IMR-90 (cell line): Measurements from ENCODE around the gene CLEC16A. TPM values are rescaled to one million over a fixed set of nuclear protein-coding genes. Genes with fewer than 3 reads are reported as not detected.

Experiments used
- ATAC-seq: fragments of 200-7000 bp; cut with Tn5 transposase; 2 replicates; pipeline ENCODE4 v1.9.1; 2020; ENCODE audit warnings: low read depth, mild to moderate bottlenecking, moderate library complexity
- BruUV-seq: library from RNA; stranded (reverse); fragments of 400-500 nt; replicated peaks from 2 replicates; lab custom pipeline; 2021; lab: Mats Ljungman, UMichigan
- CTCF ChIA-PET: fragments of 300-600 bp; formaldehyde crosslinking; extraction: SDS; loops from one replicate; lab custom pipeline; 2021; ENCODE audit warnings: antibody characterized with exemption; lab: Yijun Ruan, JAX
- POLR2A ChIA-PET: fragments of 300-600 bp; sonication (Branson Sonifier 250); formaldehyde crosslinking; loops from one replicate; lab custom pipeline; 2022; ENCODE audit warnings: antibody characterized with exemption; ENCODE audit not compliant: unreplicated experiment; lab: Charles Lee
- DNase-seq: peaks from one replicate; pipeline ENCODE4 v3.0.0; 2013
- H2AFZ ChIP-seq: replicated peaks from 2 replicates; pipeline ENCODE3; 2013; ENCODE audit warnings: low read length, mild to moderate bottlenecking; ENCODE audit not compliant: poor library complexity
- H2AK5ac ChIP-seq: 2 replicates; pipeline ENCODE4 v1.6.1; 2013; ENCODE audit warnings: low read depth, low read length, inconsistent platforms
- H2AK9ac ChIP-seq: replicated peaks from 2 replicates; pipeline ENCODE3; 2013; ENCODE audit warnings: mild to moderate bottlenecking, low read depth, low read length, moderate library complexity; ENCODE audit not compliant: poor library complexity
- H2BK120ac ChIP-seq: 2 replicates; pipeline ENCODE4 v1.6.1; 2013; ENCODE audit warnings: low read depth, low read length, inconsistent platforms
- H2BK15ac ChIP-seq: 3 replicates; pipeline ENCODE4 v1.6.1; 2013; ENCODE audit warnings: low read depth, low read length, inconsistent platforms
- H2BK20ac ChIP-seq: 2 replicates; pipeline ENCODE4 v1.6.1; 2013; ENCODE audit warnings: low read depth, mild to moderate bottlenecking, inconsistent platforms, low read length, moderate library complexity
- H2BK5ac ChIP-seq: 2 replicates; pipeline ENCODE4 v1.6.1; 2013; ENCODE audit warnings: mild to moderate bottlenecking, low read depth, low read length, inconsistent platforms; ENCODE audit not compliant: poor library complexity, severe bottlenecking
- H3K14ac ChIP-seq: replicated peaks from 2 replicates; pipeline ENCODE4 v1.6.1; 2013; ENCODE audit warnings: low read depth, low read length, inconsistent platforms
- H3K18ac ChIP-seq: 2 replicates; pipeline ENCODE4 v1.6.1; 2013; ENCODE audit warnings: low read depth, low read length, control low read depth
- H3K23ac ChIP-seq: 2 replicates; pipeline ENCODE4 v1.6.1; 2013; ENCODE audit warnings: low read depth, low read length, inconsistent platforms
- H3K27ac ChIP-seq: 2 replicates; pipeline ENCODE4 v1.5.1; 2013; ENCODE audit warnings: mild to moderate bottlenecking, control low read depth, low read length; ENCODE audit not compliant: insufficient read depth
- H3K27me3 ChIP-seq: 2 replicates; pipeline ENCODE4 v1.6.1; 2013; ENCODE audit warnings: low read length; ENCODE audit not compliant: control insufficient read depth, insufficient read depth
- H3K36me3 ChIP-seq: 2 replicates; pipeline ENCODE4 v1.6.1; 2013; ENCODE audit warnings: low read length, mixed read lengths; ENCODE audit not compliant: control insufficient read depth, insufficient read depth
- H3K4ac ChIP-seq: 2 replicates; pipeline ENCODE4 v1.6.1; 2013; ENCODE audit warnings: low read depth, low read length, inconsistent platforms
- H3K4me1 ChIP-seq: 2 replicates; pipeline ENCODE4 v1.6.1; 2013; ENCODE audit warnings: low read length, mixed read lengths; ENCODE audit not compliant: control insufficient read depth, insufficient read depth
- H3K4me2 ChIP-seq: 2 replicates; pipeline ENCODE4 v1.6.1; 2013; ENCODE audit warnings: low read depth, mild to moderate bottlenecking, control low read depth, low read length, moderate library complexity
- H3K4me3 ChIP-seq: 2 replicates; pipeline ENCODE4 v1.5.1; 2013; ENCODE audit warnings: low read depth, mild to moderate bottlenecking, control low read depth, low read length, moderate library complexity; ENCODE audit not compliant: insufficient read depth
- H3K56ac ChIP-seq: 2 replicates; pipeline ENCODE4 v1.6.1; 2013; ENCODE audit warnings: low read length, inconsistent platforms; ENCODE audit not compliant: insufficient read depth; ENCODE audit errors: extremely low read depth
- H3K79me1 ChIP-seq, 2 experiments: 2 replicates each; pipeline ENCODE4 v1.6.1; 2013; ENCODE audit warnings: low read length in 2 of 2, inconsistent platforms in 1 of 2, low read depth in 1 of 2
- H3K9ac ChIP-seq: 2 replicates; pipeline ENCODE4 v1.6.1; 2013; ENCODE audit warnings: low read depth, low read length, control low read depth
- H3K9me1 ChIP-seq: 2 replicates; pipeline ENCODE4 v1.6.1; 2013; ENCODE audit warnings: low read length, inconsistent platforms; ENCODE audit not compliant: insufficient read depth
- H3K9me3 ChIP-seq: 2 replicates; pipeline ENCODE4 v1.6.1; 2013; ENCODE audit warnings: low read length; ENCODE audit not compliant: control insufficient read depth, insufficient read depth
- H4K20me1 ChIP-seq: 2 replicates; pipeline ENCODE4 v1.6.1; 2013; ENCODE audit warnings: low read length, inconsistent platforms; ENCODE audit not compliant: insufficient read depth
- H4K5ac ChIP-seq: 2 replicates; pipeline ENCODE4 v1.6.1; 2013; ENCODE audit warnings: mild to moderate bottlenecking, low read depth, low read length, control low read depth
- H4K8ac ChIP-seq, 2 experiments: 2 replicates each; pipeline ENCODE4 v1.6.1; 2013; ENCODE audit warnings: low read depth in 2 of 2, low read length in 2 of 2, control low read depth in 1 of 2, inconsistent platforms in 1 of 2
- H4K91ac ChIP-seq: 2 replicates; pipeline ENCODE4 v1.6.1; 2013; ENCODE audit warnings: low read depth, low read length, inconsistent platforms; ENCODE audit not compliant: insufficient read depth
- CEBPB ChIP-seq: IDR thresholded peaks from 2 replicates; pipeline ENCODE4 v1.6.1; 2012; ENCODE audit warnings: low read depth, low read length, improper control_type of control experiment
- CTCF ChIP-seq: conservative IDR thresholded peaks from 2 replicates; pipeline ENCODE4 v1.5.1; 2012; ENCODE audit warnings: mild to moderate bottlenecking, low read depth, low read length, improper control_type of control experiment
- RAD21 ChIP-seq: IDR thresholded peaks from 2 replicates; pipeline ENCODE4 v1.6.1; 2012; ENCODE audit warnings: low read length, improper control_type of control experiment
- WGBS, 2 experiments: methylation state at CpG; one replicate each; pipeline versions ENCODE4 v1.1.5 to v1.1.7; 2013; ENCODE audit warnings: missing lambda C conversion rate in 2 of 2; ENCODE audit not compliant: insufficient read length in 1 of 2; ENCODE audit errors: extremely low coverage in 2 of 2; 5-methylcytosine and 5-hydroxymethylcytosine counted together
- dilution Hi-C: fragments of 300-500 bp; cut with HindIII; formaldehyde crosslinking; loops from one replicate; pipeline ENCODE4 v1.14.3; 2018; ENCODE audit warnings: low sequenced_read_pairs; ENCODE audit not compliant: unreplicated experiment
- in situ Hi-C: fragments of 300-500 bp; cut with MboI; formaldehyde crosslinking; loops from 3 replicates; pipeline ENCODE4 v1.14.3; 2019; ENCODE audit warnings: low sequenced_read_pairs, inconsistent platforms, mixed read lengths
- intact Hi-C: fragments of 100-400 bp; cut with micrococcal nuclease; formaldehyde crosslinking; loops from 2 replicates; pipeline ENCODE4 v1.10.0; 2022
- polyA plus RNA-seq, 3 experiments: library from polyadenylated mRNA; depleted of rRNA; stranded (reverse); fragments of >200 nt; gene quantifications; 2 replicates each; pipeline ENCODE4 v1.2.3, GENCODE V29; 2012; ENCODE audit warnings: low replicate concordance in 1 of 3
- total RNA-seq: library from RNA; depleted of rRNA; stranded (reverse); fragments of >200 nt; gene quantifications from 2 replicates; pipeline ENCODE4 v1.2.3, GENCODE V29; 2012

Gene CLEC16A
- total and polyA plus RNA-seq, 2 of the 4 experiments (the other 2 are of a cell fraction), result 15.9 to 16.5 TPM

GRCh38 chr16:11060364-11060763, 116.0 kb downstream of the CLEC16A start:
- dilution Hi-C loops (no loop called here), intact Hi-C loops (no loop called here), in situ Hi-C loops (no loop called here)
- 0 out of 4 replicates have a peak, but pooled peaks cover 0 to 4% of the 10 kb centered on the region in 2 experiments for H3K79me1 ChIP-seq
- no peak for TF ChIP-seq RAD21
- TF ChIP-seq CTCF, result no peak
- no peak for TF ChIP-seq CEBPB
- no TSS peak for BruUV-seq
- no peak overlapping the region for H2BK120ac ChIP-seq
- no peak overlapping the region for H2AK5ac ChIP-seq
- no peak overlapping the region for H3K18ac ChIP-seq
- no peak overlapping the region for H3K9ac ChIP-seq
- ChIA-PET POLR2A (no interaction called here), CTCF (no interaction called here)
- H4K20me1 ChIP-seq, result no peaks in the 10 kb centered on the region
- H2AK9ac ChIP-seq, result no peak overlapping the region
- H3K9me3 ChIP-seq, result no peaks in the 10 kb centered on the region
- H3K4ac ChIP-seq, result no peak overlapping the region
- H2AFZ ChIP-seq, result no peak overlapping the region
- H3K9me1 ChIP-seq, result peaks cover 33% of the 10 kb centered on the region
- H2BK20ac ChIP-seq, result no peak overlapping the region
- no peaks in the 10 kb centered on the region for H3K27me3 ChIP-seq
- H3K36me3 ChIP-seq, result peaks cover 24% of the 10 kb centered on the region
- 100% methylated on average over 1 of the region's 4 CpGs; no CpG with 5 or more reads in 1 of the 2 experiments for WGBS, 2 experiments
- no peak overlapping the region for H3K27ac ChIP-seq
- no peak overlapping the region for H3K4me3 ChIP-seq
- no peak overlapping the region for H4K5ac ChIP-seq
- H3K4me1 ChIP-seq, result peaks cover 10% of the 10 kb centered on the region
- H3K14ac ChIP-seq, result no peak overlapping the region
- H4K8ac ChIP-seq, result no peak overlapping the region
- 0 out of 2 replicates have a peak overlapping the region, but pooled peaks have one; percentile 28 for H4K91ac ChIP-seq
- DNase-seq, result no peak
- no peak overlapping the region for H3K4me2 ChIP-seq
- H2BK5ac ChIP-seq, result no peak overlapping the region
- H2BK15ac ChIP-seq, result no peak overlapping the region
- ATAC-seq, result no peak
- H3K56ac ChIP-seq, result no peak overlapping the region
- no peak overlapping the region for H3K23ac ChIP-seq
